GM12801 (cell line): ENCODE results near the gene HAP1.

Experiments
- CTCF ChIP-seq: IDR thresholded peaks from one replicate; pipeline ENCODE4 v1.5.1; 2011; ENCODE audit warnings: control low read depth; ENCODE audit not compliant: insufficient read length; ENCODE audit errors: extremely low read depth

The HAP1 gene

GRCh38 chr17:41760878-41761277 lies 26.4 kb upstream of the HAP1 start:
- TF ChIP-seq CTCF, result no peak

- no peak for TF ChIP-seq CTCF
Observed at GRCh38 chr17:41758601-41759000, 24.2 kb upstream of the HAP1 start.

GRCh38 chr17:41754066-41754465 lies 19.6 kb upstream of the HAP1 start:
- no peak for TF ChIP-seq CTCF

GRCh38 chr17:41751288-41751687 lies 16.8 kb upstream of the HAP1 start:
- TF ChIP-seq CTCF, result no peak

GRCh38 chr17:41750862-41751261 lies 16.4 kb upstream of the HAP1 start:
- no peak for TF ChIP-seq CTCF

GRCh38 chr17:41748275-41748674 lies 13.8 kb upstream of the HAP1 start:
- TF ChIP-seq CTCF, result no peak

- no peak for TF ChIP-seq CTCF
Observed at GRCh38 chr17:41741709-41742108, 7.3 kb upstream of the HAP1 start.

- TF ChIP-seq CTCF, result no peak
Observed at GRCh38 chr17:41740506-41740905, 6.1 kb upstream of the HAP1 start.
